GM18951 (cell line): ENCODE data around the gene ZNF239.
"Not testable (repeated sequence)": the region's sequence is repeated elsewhere in the genome, so short reads cannot be mapped to it uniquely, and the experiment has no call there.

Experiments
- POLR2A ChIP-seq: IDR thresholded peaks from 4 replicates; pipeline ENCODE4 v1.6.1; 2011; ENCODE audit warnings: mild to moderate bottlenecking; ENCODE audit not compliant: insufficient read length, insufficient read depth; ENCODE audit errors: extremely low read depth
- in situ Hi-C: fragments of 300-500 bp; cut with MboI; formaldehyde crosslinking; loops from one replicate; pipeline ENCODE4 v1.12.0; 2022; ENCODE audit warnings: low sequenced_read_pairs, mixed read lengths, inconsistent platforms; ENCODE audit not compliant: unreplicated experiment

Gene ZNF239

GRCh38 chr10:43595739-43596298 lies 21.4 kb upstream of the ZNF239 start:
- TF ChIP-seq POLR2A, result no peak
- in situ Hi-C loops, result no loop called here

- in situ Hi-C loops, result no loop called here
- TF ChIP-seq POLR2A, result peak; percentile 27
Measured at GRCh38 chr10:43594944-43595589, 20.7 kb upstream of the ZNF239 start.

GRCh38 chr10:43591303-43591904 lies 17.0 kb upstream of the ZNF239 start:
- TF ChIP-seq POLR2A, result no peak
- in situ Hi-C loops, result no loop called here

- in situ Hi-C loops, result not testable (repeated sequence)
Measured at GRCh38 chr10:43586730-43587115, 12.3 kb upstream of the ZNF239 start.

- in situ Hi-C loops, result no loop called here
- TF ChIP-seq POLR2A, result no peak
Measured at GRCh38 chr10:43585981-43586729, 11.7 kb upstream of the ZNF239 start.

GRCh38 chr10:43585046-43585445 lies 10.6 kb upstream of the ZNF239 start:
- in situ Hi-C loops, result no loop called here
- no peak for TF ChIP-seq POLR2A

- in situ Hi-C loops, result no loop called here
- TF ChIP-seq POLR2A, result no peak
Measured at GRCh38 chr10:43584051-43584450, 9.6 kb upstream of the ZNF239 start.

GRCh38 chr10:43576580-43576979 lies 2.2 kb upstream of the ZNF239 start:
- in situ Hi-C loops, result no loop called here

GRCh38 chr10:43576062-43576461 lies 1.6 kb upstream of the ZNF239 start:
- in situ Hi-C loops, result no loop called here
- no peak for TF ChIP-seq POLR2A

More at GRCh38 chr10:43576580-43576979, 2.2 kb upstream of the ZNF239 start:
- no peak for TF ChIP-seq POLR2A

GRCh38 chr10:43574906-43575305 lies 490 bp upstream of the ZNF239 start:
- in situ Hi-C loops, result no loop called here
- no peak for TF ChIP-seq POLR2A

GRCh38 chr10:43573250-43574000 lies 991 bp downstream of the ZNF239 start:
- in situ Hi-C loops, result no loop called here
- TF ChIP-seq POLR2A, result no peak

GRCh38 chr10:43570971-43571370 lies 3.4 kb downstream of the ZNF239 start:
- in situ Hi-C loops, result no loop called here
- TF ChIP-seq POLR2A, result no peak

- no peak for TF ChIP-seq POLR2A
- in situ Hi-C loops, result no loop called here
Measured at GRCh38 chr10:43569681-43570080, 4.7 kb downstream of the ZNF239 start.
